Activated CD8-positive, alpha-beta memory T cell treated with anti-CD3 and anti-CD28 coated beads for 24 hours (primary cell): ENCODE measurements around the gene SLC30A7.
"Not testable (repeated sequence)": the region's sequence is repeated elsewhere in the genome, so short reads cannot be mapped to it uniquely, and the experiment has no call there.

Experiments
- DNase-seq: peaks from one replicate; pipeline ENCODE4 v3.0.0-alpha.2; 2020

Gene SLC30A7

GRCh38 chr1:100895540-100896480, at the start of gene SLC30A7:
Gene SLC30A7, plus strand, starts transcription at chr1:100896090. Its CDS starts 173 bp downstream, at chr1:100896263.
- DNase-seq = peak; percentile 99

- DNase-seq = no peak
Measured at GRCh38 chr1:100847361-100848082, 48.4 kb upstream of the SLC30A7 start.

GRCh38 chr1:100851726-100852125, 44.2 kb upstream of the SLC30A7 start:
- DNase-seq = no peak

DNA sequence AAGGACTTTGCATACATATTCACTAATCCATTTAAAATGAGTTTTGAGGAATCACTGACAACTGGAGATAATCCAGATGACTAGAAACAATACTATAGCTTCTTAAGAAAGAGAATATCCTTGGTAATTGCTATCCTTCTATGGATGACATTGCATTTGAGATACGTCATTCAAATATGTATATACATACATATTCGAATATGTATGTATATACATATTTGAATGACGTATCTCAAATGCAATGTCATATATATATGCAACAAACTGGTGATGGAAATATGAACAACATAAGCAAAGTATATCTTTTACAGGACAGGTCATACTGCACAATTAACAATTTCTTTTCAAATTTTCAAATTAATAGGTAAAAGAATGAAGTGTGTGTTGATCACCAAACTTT, 42.9 kb upstream of the SLC30A7 start:
- no peak for DNase-seq

DNA sequence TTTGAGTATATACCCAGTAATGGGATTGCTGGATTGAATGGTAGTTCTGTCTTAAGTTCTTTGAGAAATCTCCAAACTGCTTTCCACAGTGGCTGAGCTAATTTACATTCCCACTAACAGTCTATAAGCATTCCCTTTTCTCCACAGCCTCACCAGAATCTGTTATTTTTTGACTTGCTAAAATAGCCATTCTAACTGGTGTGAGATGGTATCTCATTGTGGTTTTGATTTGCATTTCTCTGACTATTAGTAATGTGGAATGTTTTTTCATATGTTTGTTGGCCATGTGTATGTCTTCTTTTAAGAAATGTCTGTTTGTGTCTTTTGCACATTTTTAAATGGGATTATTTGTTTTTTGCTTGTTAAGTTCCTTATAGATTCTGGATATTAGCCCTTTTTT, 40.8 kb upstream of the SLC30A7 start:
- not testable (repeated sequence) for DNase-seq

DNA sequence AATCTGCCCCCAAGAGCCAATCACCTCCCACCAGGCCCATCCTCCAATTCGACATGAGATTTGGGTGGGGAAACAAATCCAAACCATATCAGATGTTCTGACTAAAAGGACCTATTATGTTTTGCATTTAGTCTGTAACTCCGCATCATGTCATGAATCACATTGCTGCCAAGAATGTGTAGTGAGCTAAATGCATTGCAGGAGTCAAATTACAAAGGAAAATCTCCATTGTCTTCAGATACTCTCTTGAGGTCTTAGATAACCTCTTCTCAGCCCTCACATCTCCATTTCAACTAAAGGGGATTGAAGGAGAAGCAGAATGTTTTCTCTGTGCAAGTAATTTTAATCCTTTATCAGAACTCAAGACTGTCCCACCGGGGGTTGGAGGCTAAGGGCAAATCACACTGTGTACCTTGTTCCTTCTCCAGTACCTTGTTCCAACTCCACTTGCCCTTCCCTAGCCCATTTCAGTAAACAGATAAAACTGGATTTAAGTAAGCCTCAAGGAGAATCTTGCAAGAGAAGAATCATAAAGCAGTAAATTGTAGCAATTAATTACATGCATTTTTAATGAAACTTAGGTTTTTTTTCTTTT, 35.4 kb upstream of the SLC30A7 start:
- DNase-seq = no peak

DNA sequence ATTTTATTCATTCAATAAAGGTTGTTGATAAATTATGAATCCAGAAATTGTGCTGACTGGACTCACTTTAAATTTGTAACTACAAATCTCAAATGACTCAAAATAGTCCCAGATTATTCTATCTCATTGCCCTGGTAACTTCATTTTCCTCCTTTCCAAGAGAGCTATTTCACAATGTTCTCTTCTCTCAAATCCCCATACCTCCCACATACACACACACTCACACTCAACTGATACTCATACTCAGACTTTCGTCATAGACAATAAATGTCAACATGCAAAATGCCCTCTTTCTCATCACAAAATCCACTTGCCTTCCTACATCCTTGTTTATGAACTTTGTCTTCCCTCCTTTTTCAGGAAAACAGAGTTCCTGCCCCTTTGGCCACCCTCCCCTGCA, 34.5 kb upstream of the SLC30A7 start:
- no peak for DNase-seq

- no peak for DNase-seq
Measured at GRCh38 chr1:100862591-100862990, 33.3 kb upstream of the SLC30A7 start.

DNA sequence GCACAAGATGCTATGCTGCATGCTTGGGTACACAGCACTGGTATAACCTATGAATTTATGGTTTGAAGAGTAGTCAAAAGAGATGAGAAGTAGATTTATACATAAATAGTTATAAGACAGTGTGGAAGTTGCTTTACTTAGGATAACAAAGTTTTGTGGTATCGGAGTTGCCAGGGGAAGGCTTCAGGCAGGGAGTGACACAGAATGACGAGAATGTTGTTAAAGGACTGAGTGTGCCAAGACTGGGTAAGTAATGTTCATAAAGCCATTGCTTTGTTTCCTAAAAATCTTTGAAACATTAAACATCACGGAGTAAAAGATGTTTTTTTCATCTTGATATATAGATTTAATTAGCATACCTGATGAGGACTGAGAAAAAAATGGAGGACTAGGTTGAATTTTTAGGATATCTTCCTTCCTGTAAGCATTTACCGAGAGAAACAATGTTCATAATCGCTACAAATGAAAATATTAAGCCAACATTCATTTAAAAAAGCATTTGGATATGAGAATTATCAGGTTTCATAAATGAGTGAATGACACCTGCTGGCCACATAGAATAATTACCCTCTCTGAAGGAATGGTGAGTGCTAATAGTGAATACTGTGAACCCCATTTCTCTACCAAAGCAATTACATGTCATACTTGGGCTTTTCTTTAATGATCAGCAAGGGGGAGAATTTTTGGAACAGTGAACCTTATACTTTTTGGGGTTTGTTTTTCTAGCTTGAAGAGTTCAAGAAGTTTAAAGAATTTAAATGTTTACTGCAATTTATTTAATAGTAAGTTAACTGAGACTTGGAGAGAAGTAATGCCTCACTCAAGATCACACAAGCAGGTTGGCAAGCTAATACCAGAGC, 29.6 kb upstream of the SLC30A7 start:
- no peak for DNase-seq

DNA sequence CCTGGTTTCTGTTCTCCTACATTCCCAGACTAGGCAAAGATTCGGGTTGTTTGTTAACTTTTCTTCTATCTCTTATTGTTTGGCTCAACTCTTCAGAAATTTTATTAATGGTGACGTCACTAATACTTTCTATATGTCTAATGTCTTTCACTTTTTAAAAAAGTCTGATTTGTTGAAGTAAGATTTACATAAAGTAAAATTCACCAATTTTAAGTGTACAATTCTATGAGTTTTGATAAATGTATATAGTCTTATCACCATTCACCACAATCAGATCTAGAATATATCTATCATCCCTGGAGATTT, 29.0 kb upstream of the SLC30A7 start:
- DNase-seq = no peak

GRCh38 chr1:100868364-100868995, 27.4 kb upstream of the SLC30A7 start:
- DNase-seq = no peak

- DNase-seq = no peak
Measured at GRCh38 chr1:100869996-100870395, 25.9 kb upstream of the SLC30A7 start.

- no peak for DNase-seq
Measured at GRCh38 chr1:100874433-100874832, 21.5 kb upstream of the SLC30A7 start.

DNA sequence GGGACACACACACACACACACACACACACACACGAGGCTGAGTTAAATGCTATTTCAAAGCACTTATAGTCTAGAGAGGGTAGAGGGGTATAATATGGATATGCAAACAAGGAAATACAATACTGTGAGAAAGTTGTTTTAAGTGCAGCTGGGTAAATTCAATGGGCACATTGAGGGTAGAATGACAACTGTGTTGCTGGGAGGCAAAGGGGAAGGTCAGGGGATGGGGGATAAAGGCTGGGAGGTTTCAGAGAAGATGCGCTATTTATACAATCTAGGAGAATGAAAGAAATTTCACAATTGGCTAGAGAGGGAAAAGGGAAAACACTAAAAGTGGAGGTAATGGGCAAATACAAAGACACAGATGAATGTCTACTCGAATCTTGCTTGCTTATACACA, 20.7 kb upstream of the SLC30A7 start:
- no peak for DNase-seq

GRCh38 chr1:100876291-100876690, 19.6 kb upstream of the SLC30A7 start:
- DNase-seq = no peak

GRCh38 chr1:100879422-100879821, 16.5 kb upstream of the SLC30A7 start:
- DNase-seq = no peak

- DNase-seq = no peak
Measured at GRCh38 chr1:100881687-100882086, 14.2 kb upstream of the SLC30A7 start.

DNA sequence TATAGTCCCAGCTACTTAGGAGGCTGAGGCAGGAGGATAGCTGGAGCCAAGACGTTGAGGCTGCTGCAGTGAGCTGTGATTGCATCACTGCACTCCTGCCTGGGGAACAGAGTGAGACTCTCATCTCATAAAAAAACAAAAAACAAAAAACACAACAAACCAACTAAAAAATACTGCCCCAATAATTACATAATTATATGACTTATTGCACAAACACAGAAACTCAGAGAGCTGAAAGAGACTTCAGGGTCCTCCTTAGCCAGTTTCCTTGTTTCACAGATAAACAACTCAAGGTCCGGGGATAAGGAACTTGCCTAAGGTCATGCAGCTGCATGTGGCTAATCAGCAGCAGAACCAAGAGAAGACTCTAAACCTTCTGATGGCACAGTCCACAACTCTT, 13.2 kb upstream of the SLC30A7 start:
- no peak for DNase-seq

DNA sequence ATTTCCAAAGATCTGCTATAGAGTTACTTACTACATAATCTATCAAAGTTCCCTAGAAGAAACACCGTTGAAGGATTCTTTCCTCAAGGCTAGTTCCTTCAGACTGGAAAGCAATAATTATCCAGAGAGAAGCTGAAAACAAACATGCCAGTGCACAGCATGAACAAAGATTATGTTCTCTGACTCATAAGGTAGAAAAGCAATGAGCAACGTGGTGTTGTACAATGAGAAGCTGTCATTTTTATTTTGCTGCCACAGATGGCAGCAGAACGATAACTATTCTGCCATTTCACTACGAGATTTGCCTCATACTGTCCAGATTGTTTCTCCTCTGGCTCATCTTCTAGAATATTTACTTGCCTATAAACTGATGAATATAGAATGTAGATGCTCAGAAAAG, 11.9 kb upstream of the SLC30A7 start:
- DNase-seq = no peak

DNA sequence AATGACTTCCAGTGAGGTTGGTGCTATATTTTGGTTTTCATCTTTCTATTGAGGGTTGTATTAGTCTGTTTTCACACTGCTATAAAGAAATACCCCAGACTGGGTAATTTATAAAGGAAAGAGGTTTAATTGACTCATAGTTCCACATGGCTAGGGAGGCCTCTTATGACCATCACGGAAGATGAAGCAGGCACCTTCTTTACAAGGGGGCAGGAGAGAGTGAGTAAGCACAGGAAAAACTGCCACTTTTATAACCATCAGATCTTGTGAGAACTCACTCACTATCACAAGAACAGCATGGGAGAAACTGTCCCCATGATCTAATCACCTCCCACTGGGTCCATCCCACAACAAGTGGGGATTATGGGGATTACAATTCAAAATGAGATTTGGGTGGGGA, 6.9 kb upstream of the SLC30A7 start:
- not testable (repeated sequence) for DNase-seq

DNA sequence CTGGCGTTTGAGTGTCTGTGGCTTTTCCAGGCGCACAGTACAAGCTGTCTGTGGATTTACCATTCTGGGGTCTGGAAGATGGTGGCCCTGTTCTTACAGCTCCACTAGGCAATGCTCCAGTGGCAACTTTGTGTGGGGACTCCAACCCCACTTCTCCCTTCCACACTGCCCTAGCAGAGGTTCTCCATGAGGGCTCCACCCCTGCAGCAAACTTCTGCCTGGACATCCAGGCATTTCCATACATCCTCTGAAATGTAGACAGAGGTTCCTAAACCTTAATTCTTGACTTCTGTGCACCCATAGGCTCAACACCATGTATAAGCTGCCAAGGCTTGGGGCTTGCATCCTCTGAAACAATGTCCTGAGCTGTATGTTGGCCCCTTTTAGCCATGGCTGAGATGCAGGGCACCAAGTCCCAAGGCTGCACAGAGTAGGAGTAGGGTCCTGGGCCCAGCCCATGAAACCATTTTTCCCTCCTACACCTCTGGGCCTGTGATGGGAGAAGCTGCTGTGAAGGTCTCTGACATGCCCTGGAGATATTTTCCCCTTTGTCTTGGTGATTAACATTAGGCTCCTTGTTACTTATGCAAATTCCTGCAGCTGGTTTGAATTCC, 5.9 kb upstream of the SLC30A7 start:
- not testable (repeated sequence) for DNase-seq

DNA sequence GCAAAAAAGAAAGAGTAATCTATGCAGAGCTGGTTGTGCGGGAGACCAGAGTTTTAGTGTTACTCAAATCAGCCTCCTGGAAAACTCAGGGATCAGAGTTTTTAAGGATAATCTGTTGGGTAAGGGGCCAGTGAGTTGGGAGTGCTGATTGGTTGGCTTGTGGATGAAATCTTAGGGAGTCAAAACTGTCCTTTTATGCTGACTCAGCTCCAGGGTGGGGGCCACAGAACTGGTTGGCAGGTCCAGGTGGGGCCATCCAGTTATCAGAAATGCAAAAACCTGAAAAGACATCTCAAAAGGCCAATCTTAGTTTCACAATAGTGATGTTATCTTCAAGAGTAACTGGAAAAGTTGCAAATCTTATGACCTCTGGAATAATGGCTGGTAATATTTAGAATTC, 4.5 kb upstream of the SLC30A7 start:
- DNase-seq = no peak
